HepG2 (cell line): ENCODE measurements around the gene CISD2. TPM values are rescaled to one million over a fixed set of nuclear protein-coding genes. Genes with fewer than 3 reads are reported as not detected.

Source experiments
- DR1 ChIP-seq: sonication (generic); formaldehyde crosslinking; IDR thresholded peaks from 2 replicates; pipeline ENCODE4 v1.8.0; 2021; ENCODE audit warnings: mild to moderate bottlenecking, missing genetic modification reagents, inconsistent platforms
- HOXA3 ChIP-seq: sonication (generic); formaldehyde crosslinking; IDR thresholded peaks from 2 replicates; pipeline ENCODE4 v1.5.0; 2020; ENCODE audit warnings: missing genetic modification reagents
- KLF16 ChIP-seq, 2 experiments: sonication (generic) in 1 of 2; formaldehyde crosslinking in 1 of 2; IDR thresholded peaks; 2 replicates each; pipeline versions ENCODE4 v1.6.1 to v1.8.0; 2016 to 2023; ENCODE audit warnings: missing genetic modification reagents in 2 of 2, missing compliant biosample characterization in 1 of 2
- MAZ ChIP-seq, 2 experiments: sonication (generic) in 1 of 2; formaldehyde crosslinking in 1 of 2; IDR thresholded peaks; 2 replicates each; pipeline versions ENCODE4 v1.5.0 to v1.6.1; 2012 to 2020; ENCODE audit warnings: low read depth in 2 of 2, mild to moderate bottlenecking in 2 of 2, borderline replicate concordance in 1 of 2, improper control_type of control experiment in 1 of 2, low read length in 1 of 2, missing genetic modification reagents in 1 of 2, moderate library complexity in 1 of 2
- MBNL3 ChIP-seq: fragments of 250-450 bp; sonication (Bioruptor Pico); conservative IDR thresholded peaks from 2 replicates; pipeline ENCODE4 v1.8.0; 2022; ENCODE audit warnings: mild to moderate bottlenecking, inconsistent platforms
- MED1 ChIP-seq: sonication (generic); formaldehyde crosslinking; IDR thresholded peaks from 2 replicates; pipeline ENCODE4 v1.4.0; 2020; ENCODE audit warnings: missing genetic modification reagents
- MNT ChIP-seq: fragments of 450-650 bp; IDR thresholded peaks from 2 replicates; pipeline ENCODE4 v1.6.1; 2016
- PHF5A ChIP-seq: IDR thresholded peaks from one replicate; pipeline ENCODE4 v1.6.1; 2018; ENCODE audit warnings: low read depth, missing genetic modification reagents; ENCODE audit not compliant: unreplicated experiment
- PRMT3 ChIP-seq: sonication (generic); formaldehyde crosslinking; IDR thresholded peaks from 2 replicates; pipeline ENCODE4 v1.8.1; 2022; ENCODE audit warnings: low read depth, mild to moderate bottlenecking, moderate library complexity, missing genetic modification reagents, borderline replicate concordance
- RARG ChIP-seq: sonication (generic); formaldehyde crosslinking; IDR thresholded peaks from 2 replicates; pipeline ENCODE4 v1.4.0; 2020; ENCODE audit warnings: low read depth, mild to moderate bottlenecking, missing genetic modification reagents
- REXO4 ChIP-seq: sonication (generic); formaldehyde crosslinking; IDR thresholded peaks from 2 replicates; pipeline ENCODE4 v1.8.0; 2022; ENCODE audit warnings: missing genetic modification reagents, mild to moderate bottlenecking, borderline replicate concordance
- SP4 ChIP-seq: sonication (generic); formaldehyde crosslinking; IDR thresholded peaks from 2 replicates; pipeline ENCODE4 v1.8.1; 2023; ENCODE audit warnings: mild to moderate bottlenecking, missing genetic modification reagents
- TMF1 ChIP-seq: sonication (generic); formaldehyde crosslinking; IDR thresholded peaks from 2 replicates; pipeline ENCODE4 v1.8.1; 2022; ENCODE audit warnings: low read depth, missing genetic modification reagents
- UBTF ChIP-seq: sonication (generic); formaldehyde crosslinking; IDR thresholded peaks from 2 replicates; pipeline ENCODE4 v1.4.0; 2020; ENCODE audit warnings: mild to moderate bottlenecking, missing genetic modification reagents
- ZFP1 ChIP-seq: IDR thresholded peaks from 2 replicates; pipeline ENCODE4 v1.6.1; 2016
- ZFP36L1 ChIP-seq: sonication (generic); formaldehyde crosslinking; IDR thresholded peaks from 2 replicates; pipeline ENCODE4 v1.8.0; 2022; ENCODE audit warnings: mild to moderate bottlenecking, missing genetic modification reagents, moderate library complexity
- ZMYM4 ChIP-seq: sonication (generic); formaldehyde crosslinking; IDR thresholded peaks from 2 replicates; pipeline ENCODE4 v1.8.1; 2023; ENCODE audit warnings: mild to moderate bottlenecking, missing genetic modification reagents
- ZNF232 ChIP-seq: sonication (generic); formaldehyde crosslinking; IDR thresholded peaks from 2 replicates; pipeline ENCODE4 v1.4.0; 2020; ENCODE audit warnings: missing genetic modification reagents, borderline replicate concordance
- ZNF503 ChIP-seq: sonication (generic); formaldehyde crosslinking; IDR thresholded peaks from 2 replicates; pipeline ENCODE4 v1.4.0; 2020; ENCODE audit warnings: missing genetic modification reagents
- ZNF557 ChIP-seq: sonication (generic); formaldehyde crosslinking; IDR thresholded peaks from 2 replicates; pipeline ENCODE4 v1.4.0; 2020; ENCODE audit warnings: missing genetic modification reagents
- ZNF572 ChIP-seq: sonication (generic); formaldehyde crosslinking; IDR thresholded peaks from 2 replicates; pipeline ENCODE4 v1.5.1; 2020; ENCODE audit warnings: mild to moderate bottlenecking, missing genetic modification reagents
- ZNF589 ChIP-seq: sonication (generic); formaldehyde crosslinking; conservative IDR thresholded peaks from 2 replicates; pipeline ENCODE4 v1.8.0; 2022; ENCODE audit warnings: mild to moderate bottlenecking, moderate library complexity, missing genetic modification reagents
- ZNF660 ChIP-seq: sonication (generic); formaldehyde crosslinking; IDR thresholded peaks from 2 replicates; pipeline ENCODE4 v1.5.1; 2020; ENCODE audit warnings: mild to moderate bottlenecking, low read depth, missing genetic modification reagents, borderline replicate concordance
- polyA plus RNA-seq, 8 experiments: library from polyadenylated mRNA; depleted of rRNA in 3 of 8; stranded (reverse) in 7 of 8; unstranded in 1 of 8; fragments of >200 nt; fragmentation: Illumina TruSeq in 4 of 8; extraction: Trizol in 4 of 8; gene quantifications; 2 replicates each; pipeline versions ENCODE4 v1.2.1 to v1.2.3, GENCODE V29; 2011 to 2016; ENCODE audit warnings: low read depth in 4 of 8, missing spikeins in 1 of 8, mixed read lengths in 1 of 8; ENCODE audit not compliant: insufficient read depth in 1 of 8
- total RNA-seq, 5 experiments: library from RNA; depleted of rRNA; stranded (reverse); fragments of >200 nt; fragmentation: Illumina TruSeq; extraction: Trizol; gene quantifications; 2 replicates each; pipeline ENCODE4 v1.2.3, GENCODE V29; 2016; ENCODE audit warnings: low read depth in 1 of 5

Gene CISD2
- total and polyA plus RNA-seq, 2 of the 13 experiments (the other 11 are each of a cell fraction or from before 2014, with no cell fraction given) = 24.5 to 37.7 TPM

GRCh38 chr4:102827674-102828496, 40.9 kb upstream of the CISD2 start (continued):
- TF ChIP-seq ZMYM4 = peak; percentile 97
- TF ChIP-seq ZNF660 = no peak
- TF ChIP-seq ZFP1 (CRISPR knock-in tag) = peak; percentile 9; the same call in 1 of the 2 replicates
- TF ChIP-seq ZNF572 (CRISPR knock-in tag) = peak; percentile 86; the same call in 1 of the 2 replicates
- peak; percentile 23; the same call in 1 of the 2 replicates for TF ChIP-seq ZFP36L1 (CRISPR knock-in tag)
- peak; percentile 93; the same call in 1 of the 2 replicates for TF ChIP-seq PRMT3 (CRISPR knock-in tag)
- TF ChIP-seq ZNF589 (CRISPR knock-in tag) = 0 out of 2 replicates have a peak, but pooled peaks have one; percentile 4
- TF ChIP-seq MED1 (CRISPR knock-in tag) = peak; percentile 51
- TF ChIP-seq ZNF503 = peak; percentile 43; the same call in 1 of the 2 replicates
- TF ChIP-seq HOXA3 = peak; percentile 11; the same call in 1 of the 2 replicates
- TF ChIP-seq DR1 (CRISPR knock-in tag) = peak; percentile 57; the same call in 1 of the 2 replicates
- peak; percentile 71; the same call in 1 of the 2 replicates for TF ChIP-seq SP4 (CRISPR knock-in tag)
- TF ChIP-seq RARG (CRISPR knock-in tag) = no peak
- no peak for TF ChIP-seq REXO4
- peak in 1 of 2 experiments; percentile 63; a peak in 2 of 4 replicates for TF ChIP-seq KLF16 (CRISPR knock-in tag; IDR thresholded peaks at IDR 0.05)
- TF ChIP-seq UBTF (CRISPR knock-in tag) = peak; percentile 27
- peak; percentile 51; the same call in 1 of the 2 replicates for TF ChIP-seq ZNF232 (CRISPR knock-in tag)
- TF ChIP-seq ZNF557 (CRISPR knock-in tag) = peak; percentile 79; the same call in 1 of the 2 replicates
- TF ChIP-seq MAZ (IDR thresholded peaks at IDR 0.05; ENCODE audit: borderline replicate concordance, low read depth, low read length) = peak; percentile 48; the same call in 1 of the 2 replicates
- no peak; the same call in none of the 2 replicates for TF ChIP-seq MAZ (CRISPR knock-in tag; IDR thresholded peaks at IDR 0.05; ENCODE audit: low read depth)
- 0 out of 2 replicates have a peak, but pooled peaks have one; percentile 14 for TF ChIP-seq TMF1
- TF ChIP-seq MNT = peak; percentile 48
- no peak for TF ChIP-seq MBNL3 (CRISPR knock-in tag)
- TF ChIP-seq PHF5A (CRISPR knock-in tag) = no peak
